NCI-H460 (cell line): Measurements from ENCODE around the gene KLK8. TPM values are rescaled to one million over a fixed set of nuclear protein-coding genes. Genes with fewer than 3 reads are reported as not detected.
"Not testable (repeated sequence)": the region's sequence is repeated elsewhere in the genome, so short reads cannot be mapped to it uniquely, and the experiment has no call there.

Experiments
- DNase-seq: peaks from one replicate; pipeline ENCODE4 v3.0.0-alpha.2; 2016; ENCODE audit warnings: low read depth; ENCODE audit errors: extremely low read depth
- total RNA-seq: library from RNA; depleted of rRNA; stranded (reverse); fragments of >200 nt; shearing (Covaris generic); gene quantifications from 2 replicates; pipeline ENCODE4 v1.2.3, GENCODE V29; 2014

Gene KLK8
- total RNA-seq, 1 experiment from 2014 or later, result not detected

DNA sequence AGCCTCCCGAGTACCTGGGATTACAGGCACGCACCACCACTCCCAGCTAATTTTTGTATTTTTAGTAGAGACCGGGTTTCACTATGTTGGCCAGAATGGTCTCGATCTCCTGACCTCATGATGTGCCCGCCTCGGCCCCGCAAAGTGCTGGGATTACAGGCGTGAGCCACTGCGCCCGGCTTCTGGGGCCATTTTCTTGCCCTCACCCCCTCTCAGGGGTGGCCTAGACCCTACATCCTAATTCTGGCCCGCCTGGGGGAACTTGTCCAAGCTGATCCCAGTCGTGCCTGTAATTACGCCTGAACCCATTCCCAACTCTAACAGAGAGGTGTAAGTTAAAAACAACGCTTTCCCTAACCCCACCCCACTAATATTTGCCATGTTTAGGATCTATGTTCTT is 17.0 kb downstream of the KLK8 start:
- not testable (repeated sequence) for DNase-seq

DNA sequence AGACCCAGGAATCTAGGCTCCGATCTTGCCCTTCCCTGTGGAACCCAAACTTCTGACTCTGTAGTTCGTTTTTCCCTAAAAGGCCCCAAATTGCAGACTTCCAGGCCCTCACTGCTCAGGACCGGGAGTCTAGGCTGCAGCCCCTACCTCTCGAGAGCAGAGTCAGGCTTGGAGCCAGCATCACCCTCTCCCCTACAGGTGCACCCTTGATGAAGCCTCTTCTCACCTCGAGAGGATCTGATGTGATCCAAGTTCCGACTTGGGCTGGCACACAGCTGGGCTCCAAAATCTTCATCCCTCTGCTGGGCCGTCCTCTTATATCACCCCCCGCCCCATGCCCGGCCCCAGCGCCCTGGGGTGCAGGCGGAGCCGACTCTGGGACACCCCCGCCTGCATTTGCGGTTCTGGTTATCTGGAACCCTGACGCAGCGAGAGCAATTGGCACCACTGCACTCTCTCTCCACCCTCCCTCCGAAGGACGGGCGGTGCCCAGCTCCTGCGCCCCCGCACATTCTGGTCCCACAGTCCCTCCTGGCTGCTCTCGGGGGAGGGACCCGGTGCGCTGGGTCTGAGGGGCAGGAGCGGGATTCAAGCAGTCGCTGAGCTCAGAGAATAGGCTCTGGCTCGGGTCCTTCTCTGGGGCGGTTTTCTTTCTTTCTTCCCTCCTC is 17.6 kb downstream of the KLK8 start, which contains the start of gene KLK7:
Gene KLK7 (minus strand): TSS at position 293 of the 668 bp plus-strand sequence. CDS start 1,518 bp downstream, outside the sequence.
- no peak for DNase-seq

DNA sequence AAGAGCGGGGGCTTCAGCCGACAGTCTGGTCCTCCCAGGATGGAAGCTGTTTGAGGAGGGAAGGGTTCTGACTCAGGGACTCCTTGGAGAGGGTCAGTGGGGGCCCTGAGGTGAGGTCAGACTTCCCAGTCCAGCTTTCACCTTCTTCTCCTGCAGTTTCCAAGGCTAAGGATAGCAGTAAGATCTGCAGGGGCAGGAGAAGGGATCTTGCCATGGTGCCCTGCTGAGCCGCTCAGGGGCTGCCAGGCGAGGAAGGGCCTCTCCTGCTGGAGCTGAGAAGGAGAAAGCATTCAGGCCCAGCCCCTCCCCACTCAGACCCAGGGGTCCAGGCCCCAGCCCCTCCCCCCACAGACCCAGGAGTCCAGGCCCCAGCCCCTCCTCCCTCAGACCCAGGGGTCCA is 19.2 kb downstream of the KLK8 start:
- DNase-seq, result no peak

DNA sequence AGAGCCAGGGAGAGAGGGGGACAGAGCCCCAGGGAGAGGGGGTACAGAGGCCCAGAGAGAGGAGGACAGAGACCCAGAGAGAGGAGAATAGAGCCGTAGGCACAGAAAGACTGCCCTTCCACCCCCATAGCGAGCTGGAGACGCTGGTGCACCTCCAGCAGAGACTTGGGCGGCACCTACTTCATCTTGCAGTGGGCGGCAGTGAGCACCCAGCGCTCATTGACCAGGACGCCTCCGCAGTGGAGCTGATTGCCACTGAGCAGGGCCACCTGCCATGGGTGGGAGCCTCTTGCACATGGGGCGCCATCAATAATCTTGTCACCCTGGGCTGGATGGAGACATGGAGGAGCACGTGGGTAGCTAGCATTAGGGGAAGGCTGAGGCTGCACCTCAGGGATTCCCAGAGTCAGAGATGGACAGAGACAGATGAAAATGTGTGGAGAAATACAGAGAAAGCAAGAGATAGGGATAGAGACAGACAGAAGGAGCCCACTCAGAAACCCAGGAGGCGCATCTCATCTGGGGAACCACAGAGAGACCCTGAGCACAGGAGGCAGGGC is 19.7 kb downstream of the KLK8 start:
- no peak for DNase-seq

DNA sequence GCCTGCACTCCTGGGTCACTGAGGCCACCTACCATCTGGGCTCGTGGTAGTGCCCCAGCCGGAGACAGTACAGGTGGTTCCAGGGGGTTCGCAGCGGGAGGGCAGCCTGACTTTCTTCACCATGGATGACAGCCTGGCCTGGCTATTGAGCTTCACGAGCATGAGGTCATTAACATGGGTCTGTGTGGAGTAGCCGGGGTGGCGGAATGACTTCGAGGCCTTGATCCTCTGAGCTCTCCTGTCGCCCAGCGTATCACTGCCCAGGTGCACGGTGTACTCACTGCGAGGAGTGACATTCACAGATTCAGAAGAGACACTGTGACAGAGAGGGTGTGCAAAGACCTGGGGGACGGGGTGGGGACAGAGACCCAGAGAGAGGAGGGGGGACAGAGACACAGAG is 21.2 kb downstream of the KLK8 start:
- DNase-seq, result no peak

DNA sequence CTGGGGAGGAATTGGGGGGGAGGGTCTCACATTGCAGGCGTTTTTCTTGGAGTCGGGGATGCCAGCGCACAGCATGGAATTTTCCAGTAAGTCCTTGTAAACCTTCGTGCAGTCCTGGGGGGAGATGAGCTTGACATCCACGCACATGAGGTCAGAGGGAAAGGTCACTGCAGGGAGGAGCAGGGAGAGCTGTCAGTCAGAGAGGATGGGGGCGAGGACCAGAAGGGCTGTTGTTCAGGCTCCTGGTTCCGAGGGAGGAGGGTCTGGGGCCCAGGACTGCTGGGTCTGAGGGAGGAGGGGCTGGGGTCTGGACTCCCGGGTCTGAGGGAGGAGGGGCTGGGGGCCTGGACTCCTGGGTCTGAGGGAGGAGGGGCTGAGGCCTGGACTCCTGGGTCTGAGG is 21.6 kb downstream of the KLK8 start:
- no peak for DNase-seq

DNA sequence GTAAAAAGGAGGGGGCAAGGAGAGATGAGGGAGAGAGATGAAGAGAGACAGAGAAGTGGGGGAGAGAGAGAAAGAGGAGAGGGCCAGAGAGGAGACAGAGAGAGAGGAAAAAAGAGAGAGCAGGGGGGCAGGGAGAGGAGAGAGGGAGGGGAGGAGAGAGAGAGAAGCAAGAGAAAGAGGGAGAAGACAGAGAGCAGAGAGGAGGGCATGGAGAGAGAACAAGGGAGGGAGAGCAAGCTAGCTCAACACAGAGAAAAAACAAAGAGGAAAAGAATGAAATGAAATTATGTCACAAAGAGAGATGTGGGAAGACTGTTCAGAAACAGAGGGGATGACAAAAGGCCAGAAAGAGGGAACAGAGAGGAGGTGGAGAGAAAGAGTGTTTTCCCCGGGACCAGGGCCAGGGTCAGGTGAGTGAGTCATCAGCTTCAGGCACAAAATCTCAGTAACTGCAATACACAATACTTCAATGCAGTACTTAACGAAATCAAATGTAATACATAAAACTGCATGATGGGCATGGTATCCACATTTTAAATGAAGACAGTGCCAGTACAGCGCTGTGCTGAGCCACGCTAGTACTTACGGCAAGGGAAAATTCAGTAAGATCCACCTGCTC is 22.5 kb downstream of the KLK8 start:
- no peak for DNase-seq

DNA sequence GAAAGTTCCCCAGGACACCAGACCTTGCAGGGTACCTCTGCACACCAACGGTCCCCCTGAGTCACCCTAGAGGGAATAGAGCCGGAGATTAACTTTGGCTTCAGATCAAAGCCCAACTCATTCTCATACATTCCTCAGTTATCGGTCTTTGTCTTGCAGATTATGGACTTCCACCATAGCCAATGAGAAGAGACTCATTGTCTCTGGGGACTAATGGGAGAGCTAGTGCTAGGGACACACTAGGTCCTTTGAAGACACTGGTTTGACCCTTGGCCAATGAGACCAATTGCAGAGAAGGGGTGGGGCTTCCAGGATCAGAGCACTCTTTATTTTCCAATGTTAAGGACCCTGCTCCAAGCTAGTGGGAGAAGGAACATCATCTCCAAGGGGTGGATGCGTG is 23.8 kb downstream of the KLK8 start:
- no peak for DNase-seq

DNA sequence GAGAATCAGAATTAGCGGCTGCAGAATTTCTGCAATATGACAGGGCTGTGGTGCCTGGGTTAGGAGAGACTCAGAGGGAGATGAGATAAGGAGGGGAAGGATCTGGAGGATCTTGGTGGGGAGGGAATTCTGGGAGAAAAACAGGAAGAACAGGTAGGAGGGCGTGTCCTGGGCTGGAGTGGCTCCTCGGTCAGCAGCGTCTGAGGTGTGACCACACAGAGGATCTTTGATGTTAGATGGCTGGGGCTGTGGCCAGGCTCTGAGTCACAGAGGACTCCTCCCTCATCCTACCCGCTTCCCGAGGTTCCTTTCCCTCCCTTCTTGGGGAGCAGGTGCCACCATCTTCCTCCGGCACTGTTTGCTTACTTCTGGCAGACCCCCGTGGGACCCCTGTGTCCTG is 25.6 kb downstream of the KLK8 start:
- DNase-seq, result no peak

DNA sequence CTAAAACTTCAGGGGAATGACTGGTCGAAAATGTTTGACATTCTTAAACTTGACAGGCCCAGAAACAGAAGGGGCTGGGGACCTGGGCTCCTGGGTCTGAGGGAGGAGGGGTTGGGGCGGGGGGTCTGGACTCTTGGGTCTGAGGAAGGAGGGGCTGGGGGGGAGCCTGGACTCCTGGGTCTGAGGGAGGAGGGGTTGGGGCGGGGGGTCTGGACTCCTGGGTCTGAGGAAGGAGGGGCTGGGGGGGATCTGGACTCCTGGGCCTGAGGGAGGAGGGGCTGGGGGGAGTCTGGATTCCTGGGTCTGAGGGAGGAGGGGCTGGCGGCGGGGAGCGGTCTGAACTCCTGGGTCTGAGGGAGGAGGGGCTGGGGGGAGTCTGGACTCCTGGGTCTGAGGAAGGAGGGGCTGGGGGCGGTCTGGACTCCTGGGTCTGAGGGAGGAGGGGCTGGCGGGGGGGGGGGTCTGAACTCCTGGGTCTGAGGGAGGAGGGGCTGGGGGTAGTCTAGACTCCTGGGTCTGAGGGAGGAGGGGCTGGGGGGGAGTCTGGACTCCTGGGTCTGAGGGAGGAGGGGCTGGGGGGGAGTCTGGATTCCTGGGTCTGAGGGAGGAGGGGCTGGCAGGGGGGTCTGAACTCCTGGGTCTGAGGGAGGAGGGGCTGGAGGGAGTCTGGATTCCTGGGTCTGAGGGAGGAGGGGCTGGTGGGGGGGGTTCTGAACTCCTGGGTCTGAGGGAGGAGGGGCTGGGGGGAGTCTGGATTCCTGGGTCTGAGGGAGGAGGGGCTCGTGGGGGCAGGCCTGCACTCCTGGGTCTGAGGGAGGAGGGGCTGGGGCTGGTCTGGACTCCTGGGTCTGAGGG is 26.5 kb downstream of the KLK8 start:
- DNase-seq, result no peak

DNA sequence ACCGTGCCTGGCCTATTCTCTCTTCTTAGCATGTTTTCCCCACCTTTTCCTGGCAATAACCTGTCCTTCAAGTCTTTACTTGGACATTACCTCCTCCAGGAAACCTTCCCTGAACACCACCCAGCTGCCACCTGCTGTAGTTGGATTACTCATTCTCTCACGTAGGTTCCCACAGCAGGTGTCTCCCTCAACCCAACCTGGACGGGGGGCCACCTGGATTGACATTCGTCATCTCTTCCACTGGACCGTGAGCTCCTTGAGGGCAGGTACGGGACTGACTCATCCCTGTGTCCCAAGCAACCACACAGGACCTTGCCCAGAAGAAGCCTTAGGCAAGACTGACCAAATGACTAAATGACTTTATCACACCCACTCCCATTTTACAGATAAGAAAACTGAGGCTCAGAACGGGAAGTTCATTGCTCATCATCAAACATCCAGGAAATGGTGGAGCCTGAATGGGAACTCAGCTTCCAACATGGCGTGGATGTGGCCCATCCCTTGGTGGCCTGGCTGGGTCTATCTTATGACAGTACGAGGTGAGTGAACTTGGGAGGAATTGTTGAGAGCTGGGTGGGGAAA is 28.5 kb downstream of the KLK8 start:
- DNase-seq, result no peak

DNA sequence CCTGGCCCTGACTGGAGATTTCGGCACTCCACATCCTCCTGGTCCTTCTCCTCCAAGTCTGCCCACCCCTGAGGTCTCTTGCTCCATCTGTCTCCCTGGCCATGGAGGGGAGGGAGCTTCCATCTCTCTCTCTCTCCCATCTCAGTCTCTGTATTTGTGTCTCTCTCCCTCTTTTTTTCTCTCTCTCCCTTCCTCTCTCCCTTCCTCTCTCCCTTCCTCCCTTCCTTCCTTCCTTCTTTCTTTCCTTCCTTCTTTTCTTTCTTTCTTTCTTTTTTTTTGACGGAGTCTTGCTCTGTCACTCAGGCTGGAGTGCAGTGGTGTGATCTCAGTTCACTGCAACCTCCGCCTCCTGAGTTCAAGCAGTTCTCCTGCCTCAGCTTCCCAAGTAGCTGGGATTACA is 31.6 kb downstream of the KLK8 start:
- not testable (repeated sequence) for DNase-seq

DNA sequence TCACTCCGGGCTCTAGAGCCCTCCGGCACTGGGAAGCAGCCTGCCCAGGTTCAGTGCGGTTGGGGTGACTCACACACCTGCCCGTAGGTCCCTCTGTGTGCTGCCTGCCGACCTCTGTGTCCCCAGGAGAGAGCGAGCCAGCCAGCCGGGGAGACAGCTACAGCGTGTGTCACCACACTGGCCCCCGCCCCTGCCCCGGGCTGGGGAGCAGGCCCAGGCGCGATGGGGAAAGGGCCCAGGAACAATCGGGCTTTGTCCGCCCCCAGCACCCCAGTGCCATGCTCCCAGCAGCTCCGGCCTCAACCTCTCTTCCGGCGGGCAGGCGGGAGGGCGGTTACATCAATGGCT is 32.0 kb downstream of the KLK8 start, which contains the start of gene KLK6:
Gene KLK6 (minus strand): TSS at position 179 of the 348 bp plus-strand sequence. CDS start 1,487 bp downstream, outside the sequence.
- no peak for DNase-seq

DNA sequence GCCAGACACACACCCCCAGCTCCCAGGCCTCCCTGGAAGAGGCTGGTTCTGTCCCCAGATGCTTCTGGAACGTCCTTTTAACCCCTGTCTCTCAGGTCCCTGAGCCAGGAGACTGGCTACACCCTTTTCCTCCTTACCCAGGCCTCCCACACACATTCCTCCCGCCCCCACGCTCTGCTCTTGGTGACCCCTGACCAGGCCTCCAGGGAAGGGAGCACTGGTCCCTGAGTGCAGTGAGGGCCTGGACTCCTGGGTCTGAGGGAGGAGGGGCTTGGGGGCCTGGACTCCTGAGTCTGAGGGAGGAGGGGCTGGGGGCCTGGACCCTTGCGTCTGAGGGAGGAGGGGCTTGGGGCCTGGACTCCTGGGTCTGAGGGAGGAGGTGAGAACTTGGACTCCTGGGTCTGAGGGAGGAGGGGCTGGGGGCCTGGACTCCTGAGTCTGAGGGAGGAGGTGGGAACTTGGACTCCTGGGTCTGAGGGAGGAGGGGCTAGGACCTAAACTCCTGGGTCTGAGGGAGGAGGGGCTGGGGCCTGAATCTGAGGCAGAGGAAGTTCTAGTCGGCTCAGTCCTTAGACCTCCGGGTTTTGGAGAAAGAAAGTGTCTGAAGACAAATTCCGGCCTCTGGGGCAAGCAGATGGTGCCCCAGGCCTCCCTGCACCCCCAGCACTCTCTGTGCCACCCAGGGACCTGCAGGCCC is 32.5 kb downstream of the KLK8 start:
- no peak for DNase-seq

DNA sequence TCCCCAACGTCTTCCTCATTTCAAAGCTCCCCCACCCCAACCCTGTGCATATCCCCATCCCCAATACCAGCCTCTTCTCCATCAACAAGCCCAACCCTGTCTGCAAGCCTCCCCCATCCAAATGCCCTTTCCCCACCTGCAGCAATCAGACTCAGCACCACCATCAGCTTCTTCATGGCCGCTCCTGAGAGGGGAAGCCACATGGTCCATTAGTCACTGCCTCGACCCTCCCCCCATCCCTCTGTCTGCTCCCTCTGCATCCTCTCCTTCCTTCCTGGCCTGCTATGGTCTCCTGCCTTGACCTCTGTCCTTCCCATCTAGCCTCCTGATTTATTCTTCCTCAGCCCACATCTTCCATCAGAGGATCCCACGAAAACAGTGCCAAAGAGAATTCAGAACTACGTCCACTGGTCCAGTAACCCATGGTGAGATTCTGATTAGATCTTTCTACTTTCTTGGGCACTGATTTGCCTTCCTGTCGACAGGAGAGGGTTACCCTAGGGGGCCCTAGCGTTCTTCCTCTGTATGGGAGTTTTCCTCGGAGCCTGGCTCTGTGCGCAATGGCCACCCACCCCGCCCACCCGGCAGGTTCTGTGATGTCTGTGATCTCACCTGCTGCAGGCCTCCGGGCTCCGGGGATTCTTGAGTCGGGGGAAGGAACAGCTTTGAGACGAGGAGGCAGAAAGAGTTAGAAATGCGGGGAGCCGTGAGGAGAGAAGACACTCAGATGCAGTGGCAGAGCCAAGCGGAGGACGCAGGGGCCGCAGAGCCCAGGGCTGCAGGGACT is 33.3 kb downstream of the KLK8 start:
- no peak for DNase-seq

DNA sequence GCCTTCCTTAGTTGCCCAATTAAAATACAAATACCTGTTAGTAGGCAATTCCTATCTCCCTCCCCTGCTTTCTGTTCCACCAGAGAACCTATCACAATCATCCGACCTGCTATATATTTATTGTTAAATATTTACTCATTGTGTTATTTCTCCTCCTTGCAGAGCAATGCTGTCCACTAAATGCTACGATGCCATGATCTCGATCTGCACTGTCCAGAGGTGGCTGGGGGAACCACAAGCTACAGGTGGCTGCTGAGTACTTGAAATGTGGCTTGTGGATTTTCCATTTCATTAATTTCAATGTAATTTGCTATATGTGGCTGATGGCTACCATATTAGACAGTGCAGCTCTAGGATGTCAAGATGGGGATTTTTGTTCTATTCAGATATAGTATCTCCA is 37.1 kb downstream of the KLK8 start:
- DNase-seq, result no peak

DNA sequence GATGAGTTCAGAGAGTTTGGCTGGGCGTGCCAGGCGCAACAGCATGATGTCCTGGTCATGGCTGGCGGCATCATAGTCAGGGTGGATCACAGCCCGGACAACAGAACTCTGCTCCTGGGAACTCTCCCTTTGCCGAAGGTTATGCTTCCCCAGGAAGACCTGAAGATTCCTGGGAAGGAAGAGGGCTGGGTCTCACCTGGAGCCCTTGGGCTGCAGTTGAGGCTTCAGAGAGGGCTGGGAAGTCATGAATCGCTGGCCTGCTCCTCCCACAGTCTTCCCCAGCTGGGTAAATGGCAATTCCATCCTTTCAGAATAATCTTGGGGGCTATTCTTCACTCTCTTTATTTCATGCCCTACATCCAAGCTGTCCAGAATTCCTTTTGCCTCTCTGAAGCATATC is 38.0 kb downstream of the KLK8 start:
- no peak for DNase-seq

DNA sequence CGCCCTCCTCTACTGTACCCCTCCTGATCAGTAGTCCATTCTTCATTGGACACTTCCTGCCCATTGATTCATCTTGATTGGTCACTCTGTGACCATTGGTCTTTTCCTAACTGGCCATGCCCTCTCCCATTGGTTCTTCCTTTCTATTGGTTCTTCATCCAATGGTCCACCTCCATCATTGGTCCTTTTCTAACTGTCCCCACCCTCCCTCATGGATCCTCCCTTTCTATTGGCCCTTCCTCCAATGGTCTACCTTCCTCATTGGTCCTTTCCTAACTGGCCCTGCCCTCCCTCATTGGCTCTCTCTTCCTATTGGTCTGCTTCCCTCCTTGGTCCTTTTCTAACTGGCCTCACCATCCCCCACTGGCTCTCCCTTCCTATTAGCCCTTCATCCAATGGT is 39.2 kb downstream of the KLK8 start:
- DNase-seq, result no peak

DNA sequence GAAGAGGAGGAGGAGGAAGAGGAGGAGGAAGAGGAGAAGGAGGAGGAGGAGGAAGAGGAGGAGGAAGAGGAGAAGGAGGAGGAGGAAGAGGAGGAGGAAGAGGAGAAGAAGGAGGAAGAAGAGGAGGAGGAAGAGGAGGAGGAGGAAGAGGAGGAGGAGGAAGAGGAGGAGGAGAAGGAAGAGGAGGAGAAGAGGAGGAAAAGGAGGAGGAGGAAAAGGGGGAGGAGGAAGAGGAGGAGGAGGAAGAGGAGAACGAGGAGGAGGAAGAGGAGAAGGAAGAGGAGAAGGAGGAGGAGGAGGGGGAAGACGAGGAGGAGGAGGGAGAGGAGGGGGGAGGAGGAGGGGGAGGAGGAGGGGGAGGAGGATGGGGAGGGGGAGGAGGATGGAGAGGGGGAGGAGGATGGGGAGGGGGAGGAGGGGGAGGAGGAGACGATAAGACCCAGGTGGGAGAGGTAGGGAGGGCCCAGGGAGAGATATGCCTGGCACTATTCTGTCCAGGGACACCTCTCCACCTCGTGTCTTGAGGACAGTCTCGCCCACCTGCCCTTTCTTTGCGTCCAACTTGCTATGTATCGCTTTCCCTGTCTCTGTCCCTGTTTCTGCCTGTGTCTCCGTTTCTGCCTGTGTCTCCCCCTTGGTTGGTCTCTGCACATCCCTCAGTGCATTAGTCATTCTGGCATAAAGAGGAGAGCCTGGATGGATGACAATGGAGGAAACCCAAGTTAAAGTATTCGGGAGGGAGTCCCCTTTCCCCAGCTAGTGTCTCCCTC is 41.5 kb downstream of the KLK8 start:
- DNase-seq, result no peak
